DOHH2 (cell line): ENCODE data around the gene EDN1.

ENCODE experiments used
- H3F3A ChIP-seq: fragments of 200-600 bp; sonication (generic), shearing (Covaris generic); 2 replicates; pipeline ENCODE4 v1.6.0; 2016; ENCODE audit warnings: antibody characterized with exemption, mild to moderate bottlenecking; ENCODE audit not compliant: control insufficient read depth, insufficient read depth
- H3K27ac ChIP-seq: fragments of 200-600 bp; sonication (generic); 2 replicates; pipeline ENCODE4 v1.5.1; 2014; ENCODE audit warnings: low read depth, mild to moderate bottlenecking, low read length, moderate library complexity
- H3K27me3 ChIP-seq: fragments of 200-600 bp; sonication (generic); 2 replicates; pipeline ENCODE4 v1.6.1; 2014; ENCODE audit warnings: mild to moderate bottlenecking, low read length, mixed read lengths; ENCODE audit not compliant: control insufficient read depth
- H3K36me3 ChIP-seq: fragments of 200-600 bp; sonication (generic); 2 replicates; pipeline ENCODE4 v1.6.1; 2014; ENCODE audit warnings: mild to moderate bottlenecking, low read length, moderate library complexity, mixed read lengths; ENCODE audit not compliant: control insufficient read depth
- H3K4me1 ChIP-seq: fragments of 200-600 bp; sonication (generic); 2 replicates; pipeline ENCODE4 v1.6.1; 2014; ENCODE audit warnings: mild to moderate bottlenecking, low read length, mixed read lengths; ENCODE audit not compliant: control insufficient read depth
- H3K4me2 ChIP-seq: fragments of 200-600 bp; sonication (generic); 2 replicates; pipeline ENCODE4 v1.6.0; 2014; ENCODE audit warnings: mild to moderate bottlenecking, low read length, moderate library complexity
- H3K4me3 ChIP-seq: fragments of 200-600 bp; sonication (generic); 2 replicates; pipeline ENCODE4 v1.5.1; 2014; ENCODE audit warnings: mild to moderate bottlenecking, low read length, mixed read lengths
- H3K79me2 ChIP-seq: fragments of 200-600 bp; sonication (generic); 2 replicates; pipeline ENCODE4 v1.6.1; 2014; ENCODE audit warnings: mild to moderate bottlenecking, low read length, mixed read lengths; ENCODE audit not compliant: control insufficient read depth
- H3K9me2 ChIP-seq: fragments of 200-600 bp; sonication (generic); replicated peaks from 2 replicates; pipeline ENCODE4 v1.6.1; 2014; ENCODE audit warnings: mild to moderate bottlenecking, low read length, mixed read lengths; ENCODE audit not compliant: control insufficient read depth
- H3K9me3 ChIP-seq: fragments of 200-600 bp; sonication (generic); 2 replicates; pipeline ENCODE4 v1.6.1; 2014; ENCODE audit warnings: antibody characterized with exemption, low read length, mixed read lengths; ENCODE audit not compliant: control insufficient read depth, insufficient read depth
- H4K20me1 ChIP-seq: fragments of 200-600 bp; sonication (generic); 2 replicates; pipeline ENCODE4 v1.6.0; 2014; ENCODE audit warnings: low read depth, mild to moderate bottlenecking, antibody characterized with exemption, low read length, moderate library complexity; ENCODE audit not compliant: control insufficient read depth, insufficient read depth
- CTCF ChIP-seq: fragments of 200-600 bp; sonication (generic); IDR thresholded peaks from one replicate; pipeline ENCODE4 v1.5.1; 2014; ENCODE audit warnings: antibody characterized with exemption, mild to moderate bottlenecking, low read depth, low read length; ENCODE audit not compliant: poor library complexity, severe bottlenecking
- EZH2phosphoT487 ChIP-seq: fragments of 200-600 bp; sonication (generic); IDR thresholded peaks from 2 replicates; pipeline ENCODE4 v1.6.1; 2017; ENCODE audit warnings: borderline replicate concordance, mild to moderate bottlenecking, antibody characterized with exemption, low read length, moderate library complexity, mixed read lengths

The EDN1 gene

GRCh38 chr6:12271997-12272396, 18.2 kb upstream of the EDN1 start:
- Histone ChIP-seq H3F3A (no peaks in the 10 kb centered on the region), H3K9me3 (no peaks in the 10 kb centered on the region), H3K9me2 (no peaks in the 10 kb centered on the region), H3K79me2 (no peaks in the 10 kb centered on the region), H3K4me2 (no peak overlapping the region), H3K36me3 (no peaks in the 10 kb centered on the region), H3K27me3 (no peaks in the 10 kb centered on the region), H3K27ac (no peak overlapping the region), H4K20me1 (no peaks in the 10 kb centered on the region), H3K4me1 (no peaks in the 10 kb centered on the region), H3K4me3 (no peak overlapping the region)
- TF ChIP-seq EZH2phosphoT487 (no peak), CTCF (no peak)

- H3K9me2 ChIP-seq = no peaks in the 10 kb centered on the region
- no peaks in the 10 kb centered on the region for H3K27me3 ChIP-seq
- H3K27ac ChIP-seq = no peak overlapping the region
- TF ChIP-seq CTCF = no peak
- TF ChIP-seq EZH2phosphoT487 = no peak
- H3K4me1 ChIP-seq = no peaks in the 10 kb centered on the region
- no peaks in the 10 kb centered on the region for H3K36me3 ChIP-seq
- no peak overlapping the region for H3K4me2 ChIP-seq
- H3K79me2 ChIP-seq = no peaks in the 10 kb centered on the region
- H3K9me3 ChIP-seq = no peaks in the 10 kb centered on the region
- H3K4me3 ChIP-seq = no peak overlapping the region
- no peaks in the 10 kb centered on the region for H4K20me1 ChIP-seq
- no peaks in the 10 kb centered on the region for H3F3A ChIP-seq
Observed at GRCh38 chr6:12275107-12275506, 15.1 kb upstream of the EDN1 start.

- Histone ChIP-seq H3K4me1 (no peaks in the 10 kb centered on the region), H3K4me2 (no peak overlapping the region)
- TF ChIP-seq CTCF = no peak
- no peak for TF ChIP-seq EZH2phosphoT487
Observed at GRCh38 chr6:12276930-12277315, 13.2 kb upstream of the EDN1 start.

GRCh38 chr6:12277386-12277785, 12.8 kb upstream of the EDN1 start:
- Histone ChIP-seq H3K9me2 (no peaks in the 10 kb centered on the region), H3K27ac (no peak overlapping the region), H3K4me3 (no peak overlapping the region), H3K4me1 (no peaks in the 10 kb centered on the region), H3K36me3 (no peaks in the 10 kb centered on the region), H4K20me1 (no peaks in the 10 kb centered on the region), H3K4me2 (no peak overlapping the region), H3K79me2 (no peaks in the 10 kb centered on the region), H3F3A (no peaks in the 10 kb centered on the region), H3K27me3 (0 out of 2 replicates have a peak, but pooled peaks cover 5% of the 10 kb centered on the region), H3K9me3 (no peaks in the 10 kb centered on the region)
- TF ChIP-seq EZH2phosphoT487 (no peak), CTCF (no peak)

More at GRCh38 chr6:12276930-12277315, 13.2 kb upstream of the EDN1 start:
- Histone ChIP-seq H3K79me2 (no peaks in the 10 kb centered on the region), H3K36me3 (no peaks in the 10 kb centered on the region), H3K27ac (no peak overlapping the region), H3K9me2 (no peaks in the 10 kb centered on the region), H4K20me1 (no peaks in the 10 kb centered on the region), H3K27me3 (0 out of 2 replicates have a peak, but pooled peaks cover 3% of the 10 kb centered on the region), H3F3A (no peaks in the 10 kb centered on the region), H3K9me3 (no peaks in the 10 kb centered on the region), H3K4me3 (no peak overlapping the region)
